Type B pancreatic cell (in vitro differentiated cells): ENCODE measurements around the gene ALDH3A1. TPM values are rescaled to one million over a fixed set of nuclear protein-coding genes. Genes with fewer than 3 reads are reported as not detected.

Source experiments
- DNase-seq: peaks from one replicate; pipeline ENCODE4 v3.0.0; 2021; ENCODE audit warnings: mixed read lengths; ENCODE audit not compliant: unreplicated experiment; ENCODE audit errors: extremely low spot score
- H3K27ac Mint-ChIP-seq: 2 replicates; pipeline ENCODE4 v1.8.0; 2021; ENCODE audit warnings: mild to moderate bottlenecking, mixed read lengths
- H3K27me3 Mint-ChIP-seq: 2 replicates; pipeline ENCODE4 v1.8.0; 2021; ENCODE audit warnings: mixed read lengths
- H3K36me3 Mint-ChIP-seq: 2 replicates; pipeline ENCODE4 v1.8.0; 2021; ENCODE audit warnings: mixed read lengths
- H3K4me1 Mint-ChIP-seq: one replicate; pipeline ENCODE4 v1.8.0; 2021; ENCODE audit warnings: mixed read lengths; ENCODE audit not compliant: unreplicated experiment
- H3K4me3 Mint-ChIP-seq: 2 replicates; pipeline ENCODE4 v1.8.0; 2021; ENCODE audit warnings: mild to moderate bottlenecking, mixed read lengths
- H3K9me3 Mint-ChIP-seq: 2 replicates; pipeline ENCODE4 v1.8.0; 2021; ENCODE audit warnings: mixed read lengths
- total RNA-seq: library from RNA; stranded (reverse); gene quantifications from 2 replicates; pipeline ENCODE4 v1.2.1, GENCODE V29; 2021; ENCODE audit warnings: low replicate concordance
- TF ChIP-seq, protein P1 (sequence below): fragments of 200-600 bp; sonication (generic); conservative IDR thresholded peaks from 2 replicates; pipeline ENCODE4 v1.5.0; 2021; ENCODE audit warnings: antibody characterized with exemption, mild to moderate bottlenecking

The ALDH3A1 gene
- total RNA-seq, 1 donor from 2014 or later: 0.77 TPM

DNA sequence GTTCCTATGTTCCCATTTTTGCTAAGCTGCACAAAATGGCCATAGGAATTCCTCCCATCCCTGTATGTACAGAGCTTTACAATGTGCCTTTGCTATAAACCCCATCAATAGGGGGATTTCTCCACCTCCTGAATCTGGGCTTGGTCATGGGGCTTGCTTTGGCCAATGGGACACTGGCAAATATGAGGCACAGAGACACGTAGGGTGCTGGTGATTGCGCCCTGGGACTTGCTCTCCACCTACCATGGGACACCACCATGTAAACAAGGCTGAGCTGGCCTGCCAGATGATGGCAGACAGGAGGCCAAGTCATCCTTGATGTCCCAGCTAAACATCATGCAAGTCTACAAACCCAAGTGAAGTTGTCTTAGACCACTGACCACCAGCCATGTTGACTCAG, 15.3 kb upstream of the ALDH3A1 start:
- TF ChIP-seq, protein P1, sequence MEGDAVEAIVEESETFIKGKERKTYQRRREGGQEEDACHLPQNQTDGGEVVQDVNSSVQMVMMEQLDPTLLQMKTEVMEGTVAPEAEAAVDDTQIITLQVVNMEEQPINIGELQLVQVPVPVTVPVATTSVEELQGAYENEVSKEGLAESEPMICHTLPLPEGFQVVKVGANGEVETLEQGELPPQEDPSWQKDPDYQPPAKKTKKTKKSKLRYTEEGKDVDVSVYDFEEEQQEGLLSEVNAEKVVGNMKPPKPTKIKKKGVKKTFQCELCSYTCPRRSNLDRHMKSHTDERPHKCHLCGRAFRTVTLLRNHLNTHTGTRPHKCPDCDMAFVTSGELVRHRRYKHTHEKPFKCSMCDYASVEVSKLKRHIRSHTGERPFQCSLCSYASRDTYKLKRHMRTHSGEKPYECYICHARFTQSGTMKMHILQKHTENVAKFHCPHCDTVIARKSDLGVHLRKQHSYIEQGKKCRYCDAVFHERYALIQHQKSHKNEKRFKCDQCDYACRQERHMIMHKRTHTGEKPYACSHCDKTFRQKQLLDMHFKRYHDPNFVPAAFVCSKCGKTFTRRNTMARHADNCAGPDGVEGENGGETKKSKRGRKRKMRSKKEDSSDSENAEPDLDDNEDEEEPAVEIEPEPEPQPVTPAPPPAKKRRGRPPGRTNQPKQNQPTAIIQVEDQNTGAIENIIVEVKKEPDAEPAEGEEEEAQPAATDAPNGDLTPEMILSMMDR: no peak
- DNase-seq: no peak
- Mint-ChIP-seq H3K4me1 (no peaks in the 10 kb centered on the region), H3K9me3 (no peaks in the 10 kb centered on the region), H3K27me3 (peaks cover 8% of the 10 kb centered on the region), H3K36me3 (no peaks in the 10 kb centered on the region), H3K27ac (no peak overlapping the region), H3K4me3 (no peak overlapping the region)

DNA sequence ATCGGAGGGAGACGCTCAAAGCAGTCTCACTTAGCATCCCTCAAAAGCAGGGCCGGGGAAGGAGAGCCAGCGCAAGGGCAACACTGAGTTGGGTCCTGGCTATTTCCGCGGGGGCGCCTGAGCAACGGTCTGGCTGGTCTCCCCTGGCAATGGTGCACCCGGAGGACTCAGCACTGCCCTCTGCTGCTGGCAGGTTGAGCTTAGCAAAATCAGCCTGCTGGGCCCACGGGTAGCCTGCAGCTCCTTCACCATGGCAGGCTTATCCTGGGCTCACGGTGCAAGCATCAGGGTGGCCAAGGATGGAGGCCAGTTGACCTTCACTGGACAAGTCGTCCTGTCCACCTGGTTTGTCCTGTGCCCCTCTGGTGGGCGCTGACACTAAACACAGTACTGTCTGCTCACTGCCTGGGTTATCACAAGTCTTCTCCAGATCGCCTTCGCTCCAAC, 14.4 kb upstream of the ALDH3A1 start:
- no peak overlapping the region for H3K27ac Mint-ChIP-seq
- H3K27me3 Mint-ChIP-seq: peaks cover 8% of the 10 kb centered on the region
- no peaks in the 10 kb centered on the region for H3K36me3 Mint-ChIP-seq
- H3K9me3 Mint-ChIP-seq: no peaks in the 10 kb centered on the region
- DNase-seq: peak; percentile 80
- TF ChIP-seq, protein P1: peak; percentile 87
- H3K4me3 Mint-ChIP-seq: no peak overlapping the region
- H3K4me1 Mint-ChIP-seq: no peaks in the 10 kb centered on the region

DNA sequence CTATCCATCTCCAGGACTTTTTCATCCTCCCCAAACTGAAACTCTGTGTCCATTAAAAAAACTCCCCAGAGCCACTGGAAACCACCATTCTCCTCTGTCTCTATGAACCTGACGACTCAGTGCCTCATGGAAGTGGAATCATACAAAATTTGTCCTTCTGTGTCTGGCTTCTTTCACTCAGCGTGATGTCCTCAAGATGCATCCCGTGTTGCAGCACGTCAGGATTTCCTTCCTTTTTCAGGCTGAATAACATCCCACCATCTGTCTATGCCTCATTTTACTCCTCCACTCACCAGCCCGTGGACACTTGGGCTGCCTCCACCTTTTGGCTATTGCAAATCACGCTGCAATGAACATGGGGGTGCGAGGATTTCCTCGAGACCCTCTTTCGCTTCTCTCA, 12.6 kb upstream of the ALDH3A1 start:
- TF ChIP-seq, protein P1: no peak
- H3K9me3 Mint-ChIP-seq: no peaks in the 10 kb centered on the region
- H3K27ac Mint-ChIP-seq: no peak overlapping the region
- no peaks in the 10 kb centered on the region for H3K4me1 Mint-ChIP-seq
- DNase-seq: peak; percentile 29
- no peaks in the 10 kb centered on the region for H3K36me3 Mint-ChIP-seq
- no peak overlapping the region for H3K4me3 Mint-ChIP-seq
- peaks cover 8% of the 10 kb centered on the region for H3K27me3 Mint-ChIP-seq

DNA sequence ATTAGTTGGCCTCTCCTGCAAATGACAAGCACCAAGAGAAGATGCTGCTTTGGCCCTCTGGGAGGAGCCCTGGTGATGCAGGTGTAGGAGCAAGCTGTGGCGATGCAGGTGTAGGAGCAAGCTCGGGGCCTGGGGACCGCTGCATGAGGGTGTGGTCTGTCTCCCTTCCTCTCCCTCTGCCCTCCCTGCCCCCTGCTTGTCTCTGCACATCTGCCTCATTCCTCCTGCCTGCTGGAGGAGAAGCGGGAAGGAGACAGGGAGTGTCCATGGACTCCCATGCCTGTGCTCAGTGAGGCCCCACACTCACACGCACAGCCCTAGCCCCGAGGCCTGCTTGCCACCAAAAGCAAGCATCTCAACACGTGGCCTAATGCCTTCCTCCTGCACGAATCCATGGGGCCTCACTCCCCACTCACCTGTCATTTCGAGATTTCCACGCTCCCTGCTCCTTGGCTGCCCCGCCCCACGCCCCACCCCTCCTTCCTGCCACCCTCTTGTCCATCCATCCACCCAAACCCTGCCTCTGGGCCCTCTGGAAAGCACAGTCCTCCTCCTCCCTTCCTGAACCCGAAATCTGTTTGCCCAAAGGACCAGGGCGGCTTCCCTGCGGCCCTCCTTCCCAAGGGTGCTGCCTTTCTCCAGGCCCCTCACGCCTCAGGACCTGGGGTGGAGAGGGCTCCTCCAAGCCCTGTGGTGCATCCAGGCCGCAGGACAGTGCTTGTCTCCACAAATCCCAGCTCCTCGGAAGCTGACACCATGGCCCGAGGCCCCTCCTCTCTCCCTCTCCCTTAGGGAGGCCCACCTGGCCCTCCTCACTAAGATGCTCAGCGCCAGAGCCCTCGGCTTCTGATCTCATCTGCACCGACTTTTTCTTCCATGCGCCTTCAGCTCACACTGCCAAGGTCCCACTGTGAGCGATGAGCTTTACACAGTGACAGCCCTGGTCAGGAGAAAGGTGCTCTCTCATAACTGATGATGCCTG, 11.8 kb upstream of the ALDH3A1 start:
- Mint-ChIP-seq H3K27me3 (peaks cover 8% of the 10 kb centered on the region), H3K9me3 (no peaks in the 10 kb centered on the region), H3K27ac (no peak overlapping the region), H3K4me1 (no peaks in the 10 kb centered on the region), H3K36me3 (no peaks in the 10 kb centered on the region), H3K4me3 (no peak overlapping the region)
- TF ChIP-seq, protein P1: no peak
- peak; percentile 58 for DNase-seq

DNA sequence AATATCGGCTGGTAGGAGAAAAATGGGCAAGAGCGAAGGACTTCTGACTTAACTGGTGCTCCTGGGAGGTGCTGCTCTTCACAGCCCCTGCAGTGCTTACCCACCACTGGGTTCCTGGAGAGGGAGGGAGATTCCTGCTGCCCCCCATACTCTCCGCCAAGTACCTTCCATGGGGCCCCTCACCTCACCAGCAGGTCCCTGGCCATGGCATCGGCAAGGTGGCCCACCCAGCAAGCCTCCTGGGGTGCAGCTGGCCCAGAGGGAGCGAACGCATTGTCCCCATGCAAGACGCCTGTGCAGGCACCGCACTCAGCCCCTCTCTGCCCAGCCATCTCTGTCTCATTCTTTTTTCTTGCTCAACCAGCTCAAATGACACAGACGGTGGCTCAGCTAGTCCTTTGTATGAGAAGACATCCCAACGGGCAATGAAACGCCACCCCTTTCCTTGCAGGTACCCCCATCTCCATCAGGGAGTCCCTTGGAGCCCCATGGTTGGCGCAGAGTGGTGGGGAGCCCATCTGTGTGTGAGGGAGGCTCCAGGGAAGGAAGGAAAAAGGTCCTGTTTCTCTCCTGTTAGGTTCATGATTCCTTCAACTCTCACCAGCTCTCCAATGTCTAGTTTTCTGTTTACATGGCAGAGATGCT, 9.6 kb upstream of the ALDH3A1 start:
- DNase-seq: no peak
- H3K27ac Mint-ChIP-seq: no peak overlapping the region

More for the DNA sequence above, 9.6 kb upstream of the ALDH3A1 start:
- Mint-ChIP-seq H3K9me3 (no peaks in the 10 kb centered on the region), H3K4me3 (no peak overlapping the region), H3K27me3 (peaks cover 8% of the 10 kb centered on the region), H3K4me1 (peaks cover 3% of the 10 kb centered on the region), H3K36me3 (no peaks in the 10 kb centered on the region)
- TF ChIP-seq, protein P1: no peak
